ENCODE measurements around the gene SORT1. TPM values are rescaled to one million over a fixed set of nuclear protein-coding genes. Genes with fewer than 3 reads are reported as not detected.

The SORT1 gene
- total RNA-seq, 4 donors from 2014 or later, result 24.8 to 124 (median 96.0) TPM

DNA sequence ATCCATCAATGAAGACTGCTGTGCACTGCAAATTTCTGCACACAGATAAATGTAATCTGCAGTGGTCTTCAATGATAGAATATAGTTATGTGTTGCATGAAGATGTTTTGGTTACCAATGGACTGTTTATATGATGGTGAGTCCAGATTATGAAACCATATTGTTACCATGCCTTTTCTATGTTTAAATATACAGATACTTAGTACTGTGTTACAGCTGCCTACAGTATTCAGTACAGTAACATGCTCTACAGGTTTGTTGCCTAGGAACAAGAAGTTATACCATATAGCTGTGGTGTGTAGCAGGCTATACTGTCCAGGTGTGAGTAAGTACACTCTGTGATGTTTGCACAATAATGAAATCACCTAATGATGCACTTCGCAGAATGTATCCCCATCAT, 40.8 kb downstream of the SORT1 start:
- Histone ChIP-seq H3K4me3 (no peak overlapping the region), H3K36me3 (peaks cover 0 to 7% (median 0%) of the 10 kb centered on the region in 3 donors), H3K27me3 (no peaks in the 10 kb centered on the region), H3K4me1 (peaks cover 0 to 8% (median 0%) of the 10 kb centered on the region in 4 donors), H3K27ac (no peak overlapping the region), H3K9me3 (no peaks in the 10 kb centered on the region)
- DNase-seq, result no peak
- TF ChIP-seq, protein P1, sequence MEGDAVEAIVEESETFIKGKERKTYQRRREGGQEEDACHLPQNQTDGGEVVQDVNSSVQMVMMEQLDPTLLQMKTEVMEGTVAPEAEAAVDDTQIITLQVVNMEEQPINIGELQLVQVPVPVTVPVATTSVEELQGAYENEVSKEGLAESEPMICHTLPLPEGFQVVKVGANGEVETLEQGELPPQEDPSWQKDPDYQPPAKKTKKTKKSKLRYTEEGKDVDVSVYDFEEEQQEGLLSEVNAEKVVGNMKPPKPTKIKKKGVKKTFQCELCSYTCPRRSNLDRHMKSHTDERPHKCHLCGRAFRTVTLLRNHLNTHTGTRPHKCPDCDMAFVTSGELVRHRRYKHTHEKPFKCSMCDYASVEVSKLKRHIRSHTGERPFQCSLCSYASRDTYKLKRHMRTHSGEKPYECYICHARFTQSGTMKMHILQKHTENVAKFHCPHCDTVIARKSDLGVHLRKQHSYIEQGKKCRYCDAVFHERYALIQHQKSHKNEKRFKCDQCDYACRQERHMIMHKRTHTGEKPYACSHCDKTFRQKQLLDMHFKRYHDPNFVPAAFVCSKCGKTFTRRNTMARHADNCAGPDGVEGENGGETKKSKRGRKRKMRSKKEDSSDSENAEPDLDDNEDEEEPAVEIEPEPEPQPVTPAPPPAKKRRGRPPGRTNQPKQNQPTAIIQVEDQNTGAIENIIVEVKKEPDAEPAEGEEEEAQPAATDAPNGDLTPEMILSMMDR (IDR thresholded peaks at IDR 0.05), result no peak
- TF ChIP-seq POLR2A (IDR thresholded peaks at IDR 0.05), result no peak

DNA sequence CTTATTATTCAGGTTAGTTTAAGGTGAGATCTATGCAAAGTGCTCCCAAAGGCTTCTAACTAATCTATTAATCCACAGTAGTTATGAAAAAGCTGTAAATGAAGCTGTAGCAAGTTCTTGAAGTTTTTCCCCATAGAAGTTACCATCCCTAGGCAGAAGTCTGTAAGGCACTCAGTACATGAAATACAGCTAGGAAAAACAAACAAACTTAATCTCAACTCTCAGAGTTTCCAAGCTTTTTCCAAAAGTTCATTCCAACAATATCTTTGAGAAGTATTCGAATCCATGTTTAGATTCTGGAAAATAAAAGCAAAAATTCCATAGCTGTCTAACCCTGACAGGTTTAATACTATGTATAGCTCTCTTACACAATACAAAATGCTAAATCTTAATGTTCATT, 41.2 kb downstream of the SORT1 start:
- no peak for DNase-seq
- TF ChIP-seq POLR2A (IDR thresholded peaks at IDR 0.05), result no peak
- TF ChIP-seq, protein P1 (IDR thresholded peaks at IDR 0.05), result no peak
- H3K4me3 ChIP-seq, result no peak overlapping the region
- H3K9me3 ChIP-seq, result no peaks in the 10 kb centered on the region
- H3K27me3 ChIP-seq, result no peaks in the 10 kb centered on the region
- peaks cover 0 to 7% (median 0%) of the 10 kb centered on the region in 3 donors for H3K36me3 ChIP-seq
- no peak overlapping the region for H3K27ac ChIP-seq
- H3K4me1 ChIP-seq, result peaks cover 0 to 8% (median 0%) of the 10 kb centered on the region in 4 donors

DNA sequence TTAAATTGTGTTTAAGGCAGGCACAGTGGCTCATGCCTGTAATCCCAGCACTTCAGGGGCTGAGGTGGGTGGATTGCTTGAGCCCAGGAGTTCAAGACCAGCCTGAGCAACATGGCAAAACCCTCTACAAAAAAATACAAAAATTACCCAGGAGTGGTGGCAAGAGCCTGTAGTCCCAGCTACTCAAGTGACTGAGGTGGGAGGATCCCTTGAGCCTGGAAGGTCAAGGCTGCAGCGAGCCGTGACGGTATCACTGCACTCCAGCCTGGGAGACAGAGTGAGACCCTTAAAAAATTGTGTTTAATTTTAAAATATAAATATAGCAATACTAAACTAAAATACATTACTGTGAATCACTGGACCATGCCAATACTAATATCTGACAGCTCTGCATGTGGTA, 42.8 kb downstream of the SORT1 start:
- DNase-seq, result no peak
- no peak overlapping the region for H3K4me3 ChIP-seq
- peaks cover 0 to 21% (median 0%) of the 10 kb centered on the region in 4 donors for H3K4me1 ChIP-seq
- TF ChIP-seq POLR2A (IDR thresholded peaks at IDR 0.05), result no peak
- TF ChIP-seq, protein P1 (IDR thresholded peaks at IDR 0.05), result no peak
- peaks cover 0 to 16% (median 0%) of the 10 kb centered on the region in 3 donors for H3K36me3 ChIP-seq
- no peaks in the 10 kb centered on the region for H3K9me3 ChIP-seq
- H3K27me3 ChIP-seq, result no peaks in the 10 kb centered on the region
- no peak overlapping the region for H3K27ac ChIP-seq

DNA sequence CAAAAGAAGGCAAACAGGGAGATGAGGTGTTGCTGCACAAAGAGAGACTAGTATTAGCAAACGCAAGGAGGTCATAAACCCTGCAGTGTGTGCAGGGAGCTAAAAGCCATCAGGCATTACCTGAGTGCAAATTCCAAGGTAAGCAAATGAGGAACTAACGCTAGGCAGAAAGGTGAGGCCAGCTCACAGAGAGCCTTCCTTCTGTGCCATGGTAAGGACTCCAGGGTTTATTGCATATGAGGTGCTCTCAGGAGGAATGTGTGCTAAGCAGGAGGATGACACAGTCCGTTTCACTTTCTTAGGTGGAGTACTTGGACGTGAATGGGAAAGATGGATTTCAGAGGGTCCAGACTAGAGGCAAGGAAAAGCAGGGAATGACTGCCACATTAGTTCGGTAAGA, 46.3 kb downstream of the SORT1 start:
- TF ChIP-seq, protein P1 (IDR thresholded peaks at IDR 0.05), result peak in 1 of 6 experiments; percentile 15
- no peak for TF ChIP-seq POLR2A (IDR thresholded peaks at IDR 0.05)
- H3K9me3 ChIP-seq, result no peaks in the 10 kb centered on the region
- no peaks in the 10 kb centered on the region for H3K27me3 ChIP-seq
- DNase-seq, result peak in 2 of 3 donors; percentile 55 to 73
- H3K4me3 ChIP-seq, result peak overlapping the region in 2 of 4 donors; percentile 15 to 26
- H3K36me3 ChIP-seq, result peaks cover 0 to 30% (median 0%) of the 10 kb centered on the region in 3 donors
- H3K4me1 ChIP-seq, result peaks cover 0 to 17% (median 0%) of the 10 kb centered on the region in 4 donors
- peak overlapping the region in 3 of 4 donors; percentile 52 to 76 (median 62) for H3K27ac ChIP-seq

DNA sequence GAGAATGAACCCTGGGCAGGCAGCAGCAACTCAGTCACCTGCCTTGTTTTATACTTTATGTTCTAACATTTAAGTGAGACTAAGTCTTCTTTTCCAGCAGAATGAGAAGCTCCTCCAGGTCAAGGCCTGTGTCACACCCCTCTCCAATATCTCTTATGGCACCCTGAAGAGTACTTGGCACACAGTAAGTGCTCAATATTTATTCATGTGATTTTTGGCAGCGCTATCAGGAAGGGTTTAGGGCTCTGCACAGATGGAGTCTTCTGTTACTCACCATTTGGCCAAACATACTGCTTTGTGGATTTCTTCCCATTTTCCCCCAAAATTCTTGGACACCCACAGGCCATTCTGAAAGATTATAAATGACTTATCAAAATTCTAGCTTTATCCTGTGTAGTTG, 47.1 kb downstream of the SORT1 start:
- no peaks in the 10 kb centered on the region for H3K27me3 ChIP-seq
- TF ChIP-seq, protein P1 (IDR thresholded peaks at IDR 0.05), result no peak
- no peak for TF ChIP-seq POLR2A (IDR thresholded peaks at IDR 0.05)
- H3K4me1 ChIP-seq, result peaks cover 0 to 17% (median 0%) of the 10 kb centered on the region in 4 donors
- peak overlapping the region in 2 of 4 donors; percentile 1 to 76 for H3K27ac ChIP-seq
- H3K36me3 ChIP-seq, result peaks cover 0 to 38% (median 0%) of the 10 kb centered on the region in 3 donors
- no peak overlapping the region for H3K4me3 ChIP-seq
- no peaks in the 10 kb centered on the region for H3K9me3 ChIP-seq
- DNase-seq, result no peak

All from Peyer's patch (tissue), 4 donors.